Astrocyte (in vitro differentiated cells and primary cell): ENCODE results near the gene FAM83F.

ENCODE experiments used
- EZH2 ChIP-seq: IDR thresholded peaks from 2 replicates; pipeline ENCODE4 v1.6.1; 2012; ENCODE audit warnings: mild to moderate bottlenecking, low read length, inconsistent platforms; ENCODE audit not compliant: insufficient read depth
- TF ChIP-seq, protein P1 (sequence below): IDR thresholded peaks from 2 replicates; pipeline ENCODE4 v1.5.1; 2011; ENCODE audit warnings: low read depth, mild to moderate bottlenecking, inconsistent platforms, low read length, moderate library complexity; ENCODE audit not compliant: insufficient read depth

DNA sequence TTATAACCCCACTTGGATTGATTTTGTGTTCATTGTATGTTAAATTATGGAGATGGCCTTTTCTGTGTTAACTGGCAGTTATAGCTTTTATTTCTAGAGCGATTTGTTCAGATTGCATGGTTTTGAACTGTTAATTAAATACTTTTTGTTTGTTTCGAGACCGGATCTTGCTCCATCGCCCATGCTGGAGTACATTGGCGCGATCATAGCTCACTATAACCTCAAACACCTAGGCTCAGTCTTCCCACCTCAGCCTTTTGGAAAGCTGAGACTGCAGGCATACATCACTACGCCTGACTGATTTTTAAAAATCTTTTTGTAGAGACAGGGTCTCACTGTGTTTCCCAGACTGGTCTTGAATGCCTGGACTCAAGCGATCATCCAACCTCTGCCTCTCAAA is 77.0 kb downstream of the FAM83F start:
- TF ChIP-seq EZH2 = no peak
- TF ChIP-seq, protein P1, sequence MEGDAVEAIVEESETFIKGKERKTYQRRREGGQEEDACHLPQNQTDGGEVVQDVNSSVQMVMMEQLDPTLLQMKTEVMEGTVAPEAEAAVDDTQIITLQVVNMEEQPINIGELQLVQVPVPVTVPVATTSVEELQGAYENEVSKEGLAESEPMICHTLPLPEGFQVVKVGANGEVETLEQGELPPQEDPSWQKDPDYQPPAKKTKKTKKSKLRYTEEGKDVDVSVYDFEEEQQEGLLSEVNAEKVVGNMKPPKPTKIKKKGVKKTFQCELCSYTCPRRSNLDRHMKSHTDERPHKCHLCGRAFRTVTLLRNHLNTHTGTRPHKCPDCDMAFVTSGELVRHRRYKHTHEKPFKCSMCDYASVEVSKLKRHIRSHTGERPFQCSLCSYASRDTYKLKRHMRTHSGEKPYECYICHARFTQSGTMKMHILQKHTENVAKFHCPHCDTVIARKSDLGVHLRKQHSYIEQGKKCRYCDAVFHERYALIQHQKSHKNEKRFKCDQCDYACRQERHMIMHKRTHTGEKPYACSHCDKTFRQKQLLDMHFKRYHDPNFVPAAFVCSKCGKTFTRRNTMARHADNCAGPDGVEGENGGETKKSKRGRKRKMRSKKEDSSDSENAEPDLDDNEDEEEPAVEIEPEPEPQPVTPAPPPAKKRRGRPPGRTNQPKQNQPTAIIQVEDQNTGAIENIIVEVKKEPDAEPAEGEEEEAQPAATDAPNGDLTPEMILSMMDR = no peak
